B cell (primary cell): Measurements from ENCODE around the gene FAM53B. TPM values are rescaled to one million over a fixed set of nuclear protein-coding genes. Genes with fewer than 3 reads are reported as not detected.
"Not testable (repeated sequence)": the region's sequence is repeated elsewhere in the genome, so short reads cannot be mapped to it uniquely, and the experiment has no call there.

ENCODE experiments used
- ATAC-seq: fragments of 200-7000 bp; cut with Tn5 transposase; one replicate; pipeline ENCODE4 v1.10.0; 2021; ENCODE audit warnings: low read depth, mild to moderate bottlenecking, moderate number of reproducible peaks, moderate library complexity
- CTCF ChIA-PET: fragments of 350-600 bp; sonication (Branson Sonifier 250); formaldehyde crosslinking; loops from one replicate; lab custom pipeline; 2021; ENCODE audit warnings: antibody characterized with exemption, inconsistent platforms; lab: Charles Lee
- POLR2A ChIA-PET: fragments of 350-600 bp; sonication (Branson Sonifier 250); formaldehyde crosslinking; loops from one replicate; lab custom pipeline; 2021; ENCODE audit warnings: antibody characterized with exemption; lab: Charles Lee
- DNase-seq: peaks from one replicate; pipeline ENCODE4 v3.0.0; 2013
- H2AFZ ChIP-seq: 2 replicates; pipeline ENCODE4 v1.6.1; 2012; ENCODE audit warnings: mild to moderate bottlenecking, low read depth, low read length; ENCODE audit not compliant: insufficient read depth, poor library complexity, severe bottlenecking
- H3K27ac ChIP-seq, 2 donors: 1 replicate in 1 of 2; 2 replicates in 1 of 2; pipeline ENCODE4 v1.5.1; 2012 to 2013; ENCODE audit warnings: low read length in 2 of 2, mild to moderate bottlenecking in 2 of 2, moderate library complexity in 1 of 2
- H3K27me3 ChIP-seq, 4 experiments: fragments of 200-600 bp in 1 of 4; sonication (generic) in 1 of 4; replicated peaks in 1 of 4; 1 replicate in 2 of 4; 2 replicates in 2 of 4; pipeline versions ENCODE4 v1.6.1 to v1.7.0; 2013 to 2016; ENCODE audit warnings: low read length in 3 of 4, mild to moderate bottlenecking in 2 of 4, mixed read lengths in 1 of 4, moderate library complexity in 1 of 4; ENCODE audit not compliant: insufficient read depth in 4 of 4, control insufficient read depth in 3 of 4; ENCODE audit errors: control extremely low read depth in 1 of 4
- H3K36me3 ChIP-seq, 2 experiments: replicated peaks in 1 of 2; 1 replicate in 1 of 2; 2 replicates in 1 of 2; pipeline versions ENCODE4 v1.6.1 to v1.7.1; 2013; ENCODE audit warnings: low read length in 1 of 2; ENCODE audit not compliant: insufficient read depth in 2 of 2, control insufficient read depth in 1 of 2; ENCODE audit errors: control extremely low read depth in 1 of 2, extremely low read depth in 1 of 2
- H3K4me1 ChIP-seq, 2 donors: fragments of 200-600 bp in 1 of 2; sonication (generic) in 1 of 2; 1 replicate in 1 of 2; 2 replicates in 1 of 2; pipeline versions ENCODE4 v1.5.1 to v1.6.1; 2013 to 2017; ENCODE audit warnings: low read length in 2 of 2; ENCODE audit not compliant: control insufficient read depth in 2 of 2, insufficient read depth in 2 of 2
- H3K4me2 ChIP-seq: replicated peaks from 2 replicates; pipeline ENCODE3; 2012; ENCODE audit warnings: mild to moderate bottlenecking, low read depth, low read length; ENCODE audit not compliant: poor library complexity, severe bottlenecking
- H3K4me3 ChIP-seq, 5 experiments: fragments of 200-600 bp in 1 of 5; sonication (generic) in 1 of 5; 1 replicate in 3 of 5; 2 replicates in 2 of 5; pipeline versions ENCODE4 v1.5.1 to v1.7.0; 2011 to 2016; ENCODE audit warnings: low read length in 4 of 5, mild to moderate bottlenecking in 4 of 5, low read depth in 2 of 5, control low read depth in 1 of 5, moderate library complexity in 1 of 5; ENCODE audit not compliant: insufficient read depth in 1 of 5; ENCODE audit errors: control extremely low read depth in 1 of 5, extremely low read depth in 1 of 5
- H3K79me2 ChIP-seq: fragments of 200-600 bp; sonication (generic); one replicate; pipeline ENCODE4 v1.6.0; 2016; ENCODE audit warnings: low read length; ENCODE audit not compliant: control insufficient read depth, insufficient read depth
- H3K9ac ChIP-seq: fragments of 200-600 bp; sonication (generic); 2 replicates; pipeline ENCODE4 v1.6.1; 2017; ENCODE audit warnings: mild to moderate bottlenecking, low read length, moderate library complexity
- H3K9me3 ChIP-seq, 3 donors: one replicate each; pipeline versions ENCODE4 v1.6.1 to v1.7.1; 2013; ENCODE audit warnings: low read length in 2 of 3; ENCODE audit not compliant: control insufficient read depth in 2 of 3, insufficient read depth in 1 of 3; ENCODE audit errors: control extremely low read depth in 1 of 3
- H4K20me1 ChIP-seq: 2 replicates; pipeline ENCODE4 v1.6.0; 2012; ENCODE audit warnings: mild to moderate bottlenecking, low read length; ENCODE audit not compliant: insufficient read depth, control insufficient read depth, poor library complexity, severe bottlenecking
- H3K27ac Mint-ChIP-seq: one replicate; pipeline ENCODE4 v1.8.0; 2021; ENCODE audit warnings: mixed read lengths
- H3K27me3 Mint-ChIP-seq: one replicate; pipeline ENCODE4 v1.8.0; 2021; ENCODE audit warnings: mixed read lengths
- H3K4me1 Mint-ChIP-seq: one replicate; pipeline ENCODE4 v1.8.0; 2021; ENCODE audit warnings: mixed read lengths
- H3K4me3 Mint-ChIP-seq: one replicate; pipeline ENCODE4 v1.8.0; 2021; ENCODE audit warnings: mixed read lengths
- H3K9me3 Mint-ChIP-seq: one replicate; pipeline ENCODE4 v1.8.0; 2022; ENCODE audit warnings: mixed read lengths; ENCODE audit not compliant: insufficient read depth
- CTCF ChIP-seq: fragments of 200-600 bp; IDR thresholded peaks from one replicate; pipeline ENCODE4 v1.8.0; 2022; ENCODE audit warnings: antibody characterized with exemption, mild to moderate bottlenecking
- EZH2 ChIP-seq: IDR thresholded peaks from 2 replicates; pipeline ENCODE4 v1.6.1; 2012; ENCODE audit warnings: borderline replicate concordance, low read depth, mild to moderate bottlenecking, moderate library complexity, low read length; ENCODE audit not compliant: insufficient read depth, poor library complexity, severe bottlenecking
- WGBS: methylation state at CpG from one replicate; pipeline ENCODE4 v1.1.5; 2013; ENCODE audit warnings: missing lambda C conversion rate; ENCODE audit not compliant: insufficient coverage; 5-methylcytosine and 5-hydroxymethylcytosine counted together
- intact Hi-C: fragments of 100-400 bp; cut with micrococcal nuclease; formaldehyde crosslinking; loops from one replicate; pipeline ENCODE4 v1.10.0; 2022
- polyA plus RNA-seq: library from polyadenylated mRNA; depleted of rRNA; stranded (reverse); fragments of >200 nt; gene quantifications from 2 replicates; pipeline ENCODE4 v1.2.3, GENCODE V29; 2012
- total RNA-seq, 2 donors: library from RNA; stranded (reverse); fragments of 120-200 nt in 1 of 2; gene quantifications; 1 replicate in 1 of 2; 2 replicates in 1 of 2; pipeline versions ENCODE4 v1.2.3 to v1.2.4, GENCODE V29; 2013 to 2022

The FAM53B gene
- total and polyA plus RNA-seq, 2 donors (not counting 1 experiment from before 2014, with no cell fraction given), result 51.2 to 186 TPM

- no peaks in the 10 kb centered on the region for H3K27me3 Mint-ChIP-seq
- 26% methylated on average over 15 of the region's 15 CpGs for WGBS
- Histone ChIP-seq H3K9me3 (peaks cover 0 to 10% (median 0%) of the 10 kb centered on the region in 3 donors), H3K4me2 (peak overlapping the region; percentile 45), H3K4me3 (no peak overlapping the region), H3K27me3 (no peaks in the 10 kb centered on the region), H4K20me1 (no peaks in the 10 kb centered on the region), H2AFZ (no peak overlapping the region), H3K27ac (no peak overlapping the region), H3K4me1 (peaks cover 44 to 48% of the 10 kb centered on the region in 2 donors), H3K36me3 (no peaks in the 10 kb centered on the region), H3K79me2 (peaks cover 22% of the 10 kb centered on the region), H3K9ac (no peak overlapping the region)
- DNase-seq (no peak), ATAC-seq (peak; percentile 18)
- peak overlapping the region; percentile 50 for H3K27ac Mint-ChIP-seq
- H3K9me3 Mint-ChIP-seq, result no peaks in the 10 kb centered on the region
- CTCF ChIA-PET, result interaction anchor here (1.0 to 1.9 kb wide), 6 partner anchors 9 to 151 kb away, joined by 3 to 4 read pairs (median 4); no protein-coding TSS in a partner anchor
- intact Hi-C loops, result loop anchor here (5.0 kb wide), 2 partner anchors 33 to 37 kb away; no protein-coding TSS in a partner anchor
- H3K4me1 Mint-ChIP-seq, result peaks cover 58% of the 10 kb centered on the region
- peak overlapping the region; percentile 45 for H3K4me3 Mint-ChIP-seq
- no peak for TF ChIP-seq CTCF
- no peak for TF ChIP-seq EZH2
- POLR2A ChIA-PET, result interaction anchor here (2.9 kb wide), 1 partner anchor 11 kb away, joined by 18 read pairs; no protein-coding TSS in a partner anchor
Observed at GRCh38 chr10:124588736-124589490, 155.3 kb downstream of the FAM53B start.

DNA sequence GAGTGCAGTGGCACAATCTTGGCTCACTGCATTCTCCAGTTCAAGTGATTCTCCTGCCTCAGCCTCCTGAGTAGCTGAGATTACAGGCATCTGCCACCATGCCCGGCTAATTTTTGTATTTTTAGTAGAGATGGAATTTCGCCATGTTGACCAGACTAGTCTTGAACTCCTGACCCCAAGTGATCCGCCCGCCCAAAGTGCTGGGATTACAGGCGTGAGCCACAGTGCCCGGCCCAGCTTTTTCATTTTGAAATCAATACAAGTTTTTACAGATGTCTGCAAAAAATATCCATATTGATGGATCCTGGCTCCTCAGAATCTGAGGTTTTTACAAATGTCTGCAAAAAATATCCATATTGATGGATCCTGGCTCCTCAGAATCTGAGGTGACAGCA, 155.8 kb downstream of the FAM53B start:
- not testable (repeated sequence) for ATAC-seq, H2AFZ ChIP-seq, H3K27ac ChIP-seq, H3K9ac ChIP-seq, H3K27me3 ChIP-seq, H3K36me3 ChIP-seq, H3K4me3 ChIP-seq, H3K27me3 Mint-ChIP-seq, DNase-seq, H3K9me3 Mint-ChIP-seq, H4K20me1 ChIP-seq
- 100% methylated on average over 1 of the region's 6 CpGs for WGBS
- Mint-ChIP-seq H3K4me1 (peaks cover 58% of the 10 kb centered on the region), H3K27ac (peak overlapping the region; percentile 67), H3K4me3 (peak overlapping the region; percentile 52)
- ChIA-PET POLR2A (interaction anchor here (0.6 to 2.9 kb wide), 5 partner anchors 9 to 74 kb away, joined by 4 to 18 read pairs (median 7); no protein-coding TSS in a partner anchor), CTCF (interaction anchor here (0.9 to 2.2 kb wide), 8 partner anchors 9 to 152 kb away, joined by 3 to 12 read pairs (median 4); no protein-coding TSS in a partner anchor)
- intact Hi-C loops, result loop anchor here (5.0 kb wide), 2 partner anchors 34 to 36 kb away; no protein-coding TSS in a partner anchor
- peak overlapping the region; percentile 45 for H3K4me2 ChIP-seq
- peaks cover 44 to 48% of the 10 kb centered on the region in 2 donors for H3K4me1 ChIP-seq
- H3K9me3 ChIP-seq, result peaks cover 0 to 10% (median 0%) of the 10 kb centered on the region in 3 donors
- H3K79me2 ChIP-seq, result peaks cover 22% of the 10 kb centered on the region
